Germinal center (tissue), 1 donor: ENCODE data around the gene LMOD1.
"Not testable (repeated sequence)": the region's sequence is repeated elsewhere in the genome, so short reads cannot be mapped to it uniquely, and the experiment has no call there.

ENCODE experiments used
- DNase-seq: peaks from one replicate; pipeline ENCODE4 v3.0.0; 2012; ENCODE audit warnings: mixed read lengths, low spot score

The LMOD1 gene

GRCh38 chr1:201945863-201946223 lies 505 bp downstream of the LMOD1 start:
- no peak for DNase-seq

- no peak for DNase-seq
Observed at GRCh38 chr1:201945157-201945556, 1.2 kb downstream of the LMOD1 start.

GRCh38 chr1:201944639-201945038 lies 1.7 kb downstream of the LMOD1 start:
- no peak for DNase-seq

- no peak for DNase-seq
Observed at GRCh38 chr1:201944002-201944401, 2.3 kb downstream of the LMOD1 start.

- no peak for DNase-seq
Observed at GRCh38 chr1:201942129-201942495, 4.2 kb downstream of the LMOD1 start.

- DNase-seq = no peak
Observed at GRCh38 chr1:201941420-201942128, 4.8 kb downstream of the LMOD1 start.

- not testable (repeated sequence) for DNase-seq
Observed at GRCh38 chr1:201940316-201940715, 6.0 kb downstream of the LMOD1 start.

- DNase-seq = no peak
Observed at GRCh38 chr1:201939574-201939973, 6.8 kb downstream of the LMOD1 start.

GRCh38 chr1:201939148-201939547 lies 7.2 kb downstream of the LMOD1 start:
- no peak for DNase-seq

GRCh38 chr1:201938440-201939035 lies 7.8 kb downstream of the LMOD1 start:
- DNase-seq = no peak

- no peak for DNase-seq
Observed at GRCh38 chr1:201937624-201938213, 8.6 kb downstream of the LMOD1 start.

- DNase-seq = no peak
Observed at GRCh38 chr1:201933840-201934430, 12.4 kb downstream of the LMOD1 start.

GRCh38 chr1:201930803-201931202 lies 15.5 kb downstream of the LMOD1 start:
- no peak for DNase-seq

- DNase-seq = no peak
Observed at GRCh38 chr1:201930137-201930536, 16.2 kb downstream of the LMOD1 start.

- DNase-seq = no peak
Observed at GRCh38 chr1:201928266-201928665, 18.1 kb downstream of the LMOD1 start.

- no peak for DNase-seq
Observed at GRCh38 chr1:201925981-201926645, 20.2 kb downstream of the LMOD1 start.

- no peak for DNase-seq
Observed at GRCh38 chr1:201925301-201925567, 21.1 kb downstream of the LMOD1 start.

- DNase-seq = no peak
Observed at GRCh38 chr1:201921952-201922558, 24.3 kb downstream of the LMOD1 start.

GRCh38 chr1:201918343-201918742 lies 28.0 kb downstream of the LMOD1 start:
- DNase-seq = no peak

- no peak for DNase-seq
Observed at GRCh38 chr1:201917362-201918033, 28.9 kb downstream of the LMOD1 start.

GRCh38 chr1:201916649-201917249 lies 29.6 kb downstream of the LMOD1 start:
- DNase-seq = no peak
